Neural cell (in vitro differentiated cells): ENCODE data around the gene PTH1R. TPM values are rescaled to one million over a fixed set of nuclear protein-coding genes. Genes with fewer than 3 reads are reported as not detected.

Experiments used
- H2AFZ ChIP-seq: fragments of 200-600, 300-800 bp; sonication (generic), shearing (Covaris generic); 2 replicates; pipeline ENCODE4 v1.6.0; 2014; ENCODE audit warnings: low read depth, mild to moderate bottlenecking, antibody characterized with exemption, low read length, moderate library complexity
- H3F3A ChIP-seq: fragments of 200-600 bp; shearing (Covaris generic); 2 replicates; pipeline ENCODE4 v1.6.1; 2016; ENCODE audit warnings: mild to moderate bottlenecking, moderate library complexity, mixed read lengths, antibody characterized with exemption, low read length; ENCODE audit not compliant: insufficient read depth, poor library complexity, severe bottlenecking
- H3K27ac ChIP-seq: fragments of 200-600, 300-800 bp; sonication (generic), shearing (Covaris generic); 2 replicates; pipeline ENCODE4 v1.5.1; 2014; ENCODE audit warnings: mild to moderate bottlenecking, low read length, moderate library complexity
- H3K27me3 ChIP-seq: fragments of 300-800, 200-600 bp; sonication (generic), shearing (Covaris generic); 2 replicates; pipeline ENCODE4 v1.6.0; 2014; ENCODE audit warnings: mild to moderate bottlenecking, low read depth, low read length, moderate library complexity; ENCODE audit not compliant: insufficient read depth
- H3K36me3 ChIP-seq: fragments of 300-800, 200-600 bp; sonication (generic), shearing (Covaris generic); 2 replicates; pipeline ENCODE4 v1.5.1; 2014; ENCODE audit warnings: mild to moderate bottlenecking, antibody characterized with exemption, low read length, moderate library complexity; ENCODE audit not compliant: insufficient read depth
- H3K4me2 ChIP-seq: fragments of 300-800, 200-600 bp; sonication (generic), shearing (Covaris generic); 2 replicates; pipeline ENCODE4 v1.6.0; 2014; ENCODE audit warnings: mild to moderate bottlenecking, low read length
- H3K4me3 ChIP-seq: fragments of 300-800, 200-600 bp; sonication (generic), shearing (Covaris generic); 2 replicates; pipeline ENCODE4 v1.5.1; 2014; ENCODE audit warnings: mild to moderate bottlenecking, low read length, moderate library complexity
- H3K79me2 ChIP-seq: fragments of 200-600 bp; shearing (Covaris generic); replicated peaks from 2 replicates; pipeline ENCODE4 v1.6.0; 2014; ENCODE audit warnings: mild to moderate bottlenecking, low read length, moderate library complexity; ENCODE audit not compliant: insufficient read depth
- H3K9ac ChIP-seq: fragments of 300-800, 200-600 bp; sonication (generic), shearing (Covaris generic); 2 replicates; pipeline ENCODE4 v1.6.1; 2016; ENCODE audit warnings: mild to moderate bottlenecking, low read length, mixed read lengths
- H3K9me2 ChIP-seq: fragments of 200-600 bp; shearing (Covaris generic); 2 replicates; pipeline ENCODE4 v1.6.1; 2016; ENCODE audit warnings: mild to moderate bottlenecking, low read length, mixed read lengths; ENCODE audit not compliant: insufficient read depth
- H3K9me3 ChIP-seq: fragments of 200-600, 300-800 bp; sonication (generic), shearing (Covaris generic); 2 replicates; pipeline ENCODE4 v1.6.1; 2016; ENCODE audit warnings: mild to moderate bottlenecking, mixed run types, low read length, moderate library complexity, mixed read lengths
- H4K20me1 ChIP-seq: fragments of 200-600 bp; shearing (Covaris generic); 2 replicates; pipeline ENCODE4 v1.6.1; 2016; ENCODE audit warnings: mild to moderate bottlenecking, mixed run types; ENCODE audit not compliant: insufficient read depth
- CTCF ChIP-seq: fragments of 450-650 bp; IDR thresholded peaks from 2 replicates; pipeline ENCODE4 v1.5.1; 2014; ENCODE audit warnings: antibody characterized with exemption, mild to moderate bottlenecking, moderate library complexity; ENCODE audit not compliant: poor library complexity, severe bottlenecking
- EP300 ChIP-seq: fragments of 450-650 bp; conservative IDR thresholded peaks from 2 replicates; pipeline ENCODE4 v1.6.1; 2014; ENCODE audit warnings: antibody characterized with exemption, mild to moderate bottlenecking, moderate library complexity; ENCODE audit not compliant: poor library complexity, severe bottlenecking
- EZH2 ChIP-seq: fragments of 200-600, 300-800 bp; shearing (Covaris generic), sonication (generic); IDR thresholded peaks from 2 replicates; pipeline ENCODE4 v1.6.1; 2014; ENCODE audit warnings: antibody characterized with exemption, low read length, borderline replicate concordance, mild to moderate bottlenecking; ENCODE audit not compliant: insufficient read depth, poor library complexity, severe bottlenecking
- MXI1 ChIP-seq: fragments of 450-650 bp; conservative IDR thresholded peaks from 2 replicates; pipeline ENCODE4 v1.6.1; 2014; ENCODE audit warnings: antibody characterized with exemption, mild to moderate bottlenecking; ENCODE audit not compliant: poor library complexity, severe bottlenecking
- POLR2AphosphoS5 ChIP-seq: IDR thresholded peaks from 2 replicates; pipeline ENCODE4 v1.6.1; 2012
- RAD21 ChIP-seq: fragments of 450-650 bp; conservative IDR thresholded peaks from 2 replicates; pipeline ENCODE4 v1.6.1; 2014; ENCODE audit warnings: antibody characterized with exemption, mild to moderate bottlenecking, moderate library complexity
- REST ChIP-seq: IDR thresholded peaks from 2 replicates; pipeline ENCODE4 v1.6.1; 2012; ENCODE audit warnings: borderline replicate concordance
- SMC3 ChIP-seq: fragments of 450-650 bp; conservative IDR thresholded peaks from 2 replicates; pipeline ENCODE4 v1.6.1; 2014; ENCODE audit warnings: antibody characterized with exemption, mild to moderate bottlenecking, moderate library complexity; ENCODE audit not compliant: poor library complexity
- TAF1 ChIP-seq: IDR thresholded peaks from 2 replicates; pipeline ENCODE4 v1.6.1; 2012; ENCODE audit warnings: low read depth
- polyA plus RNA-seq: library from polyadenylated mRNA; depleted of rRNA; stranded (reverse); fragments of >200 nt; gene quantifications from 2 replicates; pipeline ENCODE4 v1.2.3, GENCODE V29; 2014

PTH1R gene
- polyA plus RNA-seq, 1 donor from 2014 or later = not detected

GRCh38 chr3:46835491-46835890 lies 42.0 kb upstream of the PTH1R start:
- Histone ChIP-seq H3K36me3 (no peaks in the 10 kb centered on the region), H4K20me1 (no peaks in the 10 kb centered on the region), H3K9me2 (no peaks in the 10 kb centered on the region), H3K4me2 (no peak overlapping the region), H3K27me3 (no peaks in the 10 kb centered on the region), H3F3A (no peaks in the 10 kb centered on the region), H3K4me3 (no peak overlapping the region), H3K9ac (no peak overlapping the region), H3K27ac (no peak overlapping the region), H3K79me2 (no peaks in the 10 kb centered on the region), H3K9me3 (peaks cover 8% of the 10 kb centered on the region), H2AFZ (no peak overlapping the region)
- no peak for TF ChIP-seq TAF1
- TF ChIP-seq RAD21 = no peak
- TF ChIP-seq EP300 = no peak
- TF ChIP-seq MXI1 = no peak

- Histone ChIP-seq H3K4me2 (no peak overlapping the region), H3K9ac (no peak overlapping the region), H2AFZ (no peak overlapping the region), H3K79me2 (no peaks in the 10 kb centered on the region), H3K9me2 (no peaks in the 10 kb centered on the region), H3F3A (no peaks in the 10 kb centered on the region), H3K27ac (no peak overlapping the region), H3K36me3 (no peaks in the 10 kb centered on the region), H3K4me3 (no peak overlapping the region), H4K20me1 (no peaks in the 10 kb centered on the region), H3K27me3 (no peaks in the 10 kb centered on the region), H3K9me3 (peaks cover 13% of the 10 kb centered on the region)
- TF ChIP-seq POLR2AphosphoS5 = no peak
- TF ChIP-seq SMC3 = no peak
- TF ChIP-seq MXI1 = no peak
- TF ChIP-seq TAF1 = no peak
- TF ChIP-seq CTCF = no peak
- TF ChIP-seq EP300 = no peak
- no peak for TF ChIP-seq EZH2
- TF ChIP-seq REST = no peak
- TF ChIP-seq RAD21 = no peak
Observed at GRCh38 chr3:46838301-46838700, 39.2 kb upstream of the PTH1R start.

- Histone ChIP-seq H3K79me2 (no peaks in the 10 kb centered on the region), H3K4me3 (no peak overlapping the region), H3K27ac (no peak overlapping the region), H3K27me3 (no peaks in the 10 kb centered on the region), H3F3A (no peaks in the 10 kb centered on the region), H3K9ac (no peak overlapping the region), H4K20me1 (no peaks in the 10 kb centered on the region), H3K36me3 (no peaks in the 10 kb centered on the region), H2AFZ (no peak overlapping the region), H3K4me2 (no peak overlapping the region), H3K9me3 (peaks cover 13% of the 10 kb centered on the region), H3K9me2 (no peaks in the 10 kb centered on the region)
- TF ChIP-seq MXI1 (no peak), SMC3 (no peak), EZH2 (no peak), RAD21 (no peak), REST (no peak), CTCF (no peak), POLR2AphosphoS5 (no peak), EP300 (no peak)
Observed at GRCh38 chr3:46840491-46840890, 37.0 kb upstream of the PTH1R start.
